Tibial nerve (tissue), 4 donors: Measurements from ENCODE around the gene CD93. TPM values are rescaled to one million over a fixed set of nuclear protein-coding genes. Genes with fewer than 3 reads are reported as not detected.

Source experiments
- DNase-seq, 2 donors: peaks; one replicate each; pipeline ENCODE4 v3.0.0-alpha.2; 2019; ENCODE audit warnings: low spot score in 2 of 2
- H3K27ac ChIP-seq, 4 donors: fragments of 200-600 bp; sonication (generic) in 3 of 4; one replicate each; pipeline ENCODE4 v1.5.1; 2017 to 2019; ENCODE audit warnings: mild to moderate bottlenecking in 1 of 4
- H3K27me3 ChIP-seq, 2 donors: fragments of 200-600 bp; sonication (generic) in 1 of 2; one replicate each; pipeline versions ENCODE4 v1.5.1 to v1.6.0; 2017 to 2019
- H3K36me3 ChIP-seq, 3 donors: fragments of 200-600 bp; sonication (generic); one replicate each; pipeline ENCODE4 v1.5.1; 2018 to 2019
- H3K4me1 ChIP-seq, 4 donors: fragments of 200-600 bp; sonication (generic) in 3 of 4; one replicate each; pipeline ENCODE4 v1.5.1; 2017 to 2019
- H3K4me3 ChIP-seq, 4 donors: fragments of 200-600 bp; sonication (generic) in 3 of 4; one replicate each; pipeline ENCODE4 v1.5.1; 2017 to 2019; ENCODE audit warnings: mild to moderate bottlenecking in 1 of 4, moderate library complexity in 1 of 4
- H3K9me3 ChIP-seq, 4 donors: fragments of 200-600 bp; sonication (generic) in 3 of 4; one replicate each; pipeline ENCODE4 v1.5.1; 2017 to 2019
- EP300 ChIP-seq, 2 donors: sonication (generic); formaldehyde crosslinking; IDR thresholded peaks; one replicate each; pipeline ENCODE4 v1.6.1; 2017; ENCODE audit warnings: antibody characterized with exemption in 2 of 2, mild to moderate bottlenecking in 1 of 2
- POLR2A ChIP-seq, 2 donors: fragments of 450-650 bp; IDR thresholded peaks; one replicate each; pipeline ENCODE4 v1.6.1; 2017; ENCODE audit warnings: antibody characterized with exemption in 2 of 2, mild to moderate bottlenecking in 2 of 2, moderate library complexity in 2 of 2
- WGBS, 2 donors: methylation state at CpG; one replicate each; pipeline ENCODE4 v1.1.5; 2018; 5-methylcytosine and 5-hydroxymethylcytosine counted together
- total RNA-seq, 4 donors: library from RNA; depleted of rRNA; stranded (reverse); fragments of >200 nt; gene quantifications; one replicate each; pipeline ENCODE4 v1.1.0, GENCODE V29; 2016
- TF ChIP-seq, protein P1 (sequence below), 5 experiments: fragments of 200-600 bp in 3 of 5; fragments of 450-650 bp in 2 of 5; sonication (generic) in 3 of 5; IDR thresholded peaks; one replicate each; pipeline ENCODE4 v1.5.1; 2016 to 2019; ENCODE audit warnings: antibody characterized with exemption in 5 of 5, mild to moderate bottlenecking in 3 of 5, moderate library complexity in 2 of 5

CD93 gene
- total RNA-seq, 4 donors from 2014 or later = 23.0 to 85.1 (median 65.7) TPM

DNA sequence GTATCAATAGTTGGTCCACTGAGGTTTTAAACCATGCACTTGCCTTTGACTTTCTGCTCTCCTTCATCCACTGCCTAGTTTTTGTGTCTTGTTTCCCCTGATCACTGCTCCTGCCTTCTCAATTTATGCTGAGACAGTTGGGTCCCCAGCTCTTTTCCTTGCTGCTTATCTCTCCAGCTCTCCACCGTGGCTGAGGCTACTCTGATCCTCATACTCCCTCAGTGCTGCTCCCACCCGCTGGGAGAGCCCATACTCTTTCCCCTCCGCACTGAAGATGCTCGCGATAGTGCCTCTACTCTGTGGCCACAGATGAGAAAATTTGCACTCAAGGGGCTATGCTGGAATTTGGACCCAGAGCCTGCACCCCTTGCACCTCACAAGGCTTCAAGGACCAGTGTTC lies 33.2 kb downstream of the CD93 start:
- Histone ChIP-seq H3K4me3 (no peak overlapping the region), H3K27ac (no peak overlapping the region), H3K9me3 (peaks cover 0 to 2% (median 0%) of the 10 kb centered on the region in 4 donors), H3K27me3 (peaks cover 0 to under 1% of the 10 kb centered on the region in 2 donors), H3K36me3 (no peaks in the 10 kb centered on the region), H3K4me1 (peaks cover 0 to 43% (median 4%) of the 10 kb centered on the region in 4 donors)
- TF ChIP-seq POLR2A (IDR thresholded peaks at IDR 0.05) (no peak), EP300 (IDR thresholded peaks at IDR 0.05) (no peak)
- TF ChIP-seq, protein P1, sequence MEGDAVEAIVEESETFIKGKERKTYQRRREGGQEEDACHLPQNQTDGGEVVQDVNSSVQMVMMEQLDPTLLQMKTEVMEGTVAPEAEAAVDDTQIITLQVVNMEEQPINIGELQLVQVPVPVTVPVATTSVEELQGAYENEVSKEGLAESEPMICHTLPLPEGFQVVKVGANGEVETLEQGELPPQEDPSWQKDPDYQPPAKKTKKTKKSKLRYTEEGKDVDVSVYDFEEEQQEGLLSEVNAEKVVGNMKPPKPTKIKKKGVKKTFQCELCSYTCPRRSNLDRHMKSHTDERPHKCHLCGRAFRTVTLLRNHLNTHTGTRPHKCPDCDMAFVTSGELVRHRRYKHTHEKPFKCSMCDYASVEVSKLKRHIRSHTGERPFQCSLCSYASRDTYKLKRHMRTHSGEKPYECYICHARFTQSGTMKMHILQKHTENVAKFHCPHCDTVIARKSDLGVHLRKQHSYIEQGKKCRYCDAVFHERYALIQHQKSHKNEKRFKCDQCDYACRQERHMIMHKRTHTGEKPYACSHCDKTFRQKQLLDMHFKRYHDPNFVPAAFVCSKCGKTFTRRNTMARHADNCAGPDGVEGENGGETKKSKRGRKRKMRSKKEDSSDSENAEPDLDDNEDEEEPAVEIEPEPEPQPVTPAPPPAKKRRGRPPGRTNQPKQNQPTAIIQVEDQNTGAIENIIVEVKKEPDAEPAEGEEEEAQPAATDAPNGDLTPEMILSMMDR (IDR thresholded peaks at IDR 0.05) = no peak
- no peak for DNase-seq
- 92 to 96% methylated on average over 5 of the region's 5 CpGs for WGBS, 2 donors

DNA sequence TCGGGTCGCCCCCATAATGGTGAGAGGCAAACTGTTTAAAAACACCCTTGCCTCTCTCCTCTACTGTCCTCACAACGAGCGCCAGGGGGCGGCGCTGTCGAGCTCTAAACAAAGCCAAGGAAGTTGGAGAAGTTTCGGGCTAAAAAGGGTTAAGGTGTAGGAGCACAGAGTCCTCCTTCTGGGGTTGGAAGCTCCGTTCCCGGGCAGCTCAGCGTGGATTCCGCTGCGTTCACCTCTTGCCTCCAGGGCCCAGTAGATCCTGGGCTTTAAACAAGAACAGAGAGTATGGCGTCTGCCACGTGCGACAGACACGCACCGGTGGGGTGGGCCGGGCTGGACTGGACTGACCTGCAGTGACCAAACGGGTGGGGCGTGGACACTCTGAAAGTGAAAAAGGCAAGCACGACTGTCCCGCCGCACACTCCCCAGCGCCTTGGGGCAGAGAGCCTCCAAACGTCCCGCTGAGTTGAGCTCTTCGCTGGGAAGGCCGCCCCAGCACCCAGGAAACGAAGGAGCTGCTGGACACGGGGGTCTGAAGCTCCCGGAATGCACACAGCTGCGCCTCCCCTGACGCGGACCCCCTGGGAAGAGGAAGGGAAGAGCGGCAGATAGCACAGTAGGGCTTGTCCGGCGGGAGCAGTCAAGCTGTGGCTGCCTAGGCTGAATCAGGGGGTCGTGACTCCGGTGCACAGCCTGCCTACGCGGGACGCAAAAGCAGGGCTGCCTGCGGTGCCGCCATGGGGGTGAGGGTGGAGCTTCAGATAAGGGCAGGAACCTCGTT lies 35.1 kb downstream of the CD93 start:
- no peaks in the 10 kb centered on the region for H3K9me3 ChIP-seq
- no peaks in the 10 kb centered on the region for H3K36me3 ChIP-seq
- TF ChIP-seq EP300 (IDR thresholded peaks at IDR 0.05) (peak in 1 of 2 donors; percentile 46), POLR2A (IDR thresholded peaks at IDR 0.05) (peak; percentile 13 to 19)
- TF ChIP-seq, protein P1 (IDR thresholded peaks at IDR 0.05) = peak; percentile 39 to 87 (median 68)
- peak overlapping the region; percentile 41 to 64 (median 52) for H3K4me3 ChIP-seq
- H3K4me1 ChIP-seq = peaks cover 0 to 60% (median 6%) of the 10 kb centered on the region in 4 donors
- WGBS, 2 donors = 10 to 13% methylated on average over 46 of the region's 46 CpGs
- peak overlapping the region; percentile 55 to 83 (median 79) for H3K27ac ChIP-seq
- peak; percentile 81 to 92 for DNase-seq
- peaks cover 0 to 9% of the 10 kb centered on the region in 2 donors for H3K27me3 ChIP-seq

- WGBS, 2 donors = 0% methylated on average over 24 to 32 of the region's 48 CpGs
- Histone ChIP-seq H3K4me3 (peak overlapping the region; percentile 41 to 64 (median 52)), H3K36me3 (no peaks in the 10 kb centered on the region), H3K27me3 (peaks cover 0 to 9% of the 10 kb centered on the region in 2 donors), H3K9me3 (no peaks in the 10 kb centered on the region), H3K4me1 (peaks cover 0 to 64% (median 6%) of the 10 kb centered on the region in 4 donors), H3K27ac (peak overlapping the region; percentile 55 to 83 (median 76))
- TF ChIP-seq, protein P1 (IDR thresholded peaks at IDR 0.05) = no peak
- TF ChIP-seq POLR2A (IDR thresholded peaks at IDR 0.05) (no peak), EP300 (IDR thresholded peaks at IDR 0.05) (no peak)
- peak in 1 of 2 donors; percentile 21 for DNase-seq
These were observed 35.9 kb downstream of the CD93 start for GRCh38 chr20:23050076-23050838.

DNA sequence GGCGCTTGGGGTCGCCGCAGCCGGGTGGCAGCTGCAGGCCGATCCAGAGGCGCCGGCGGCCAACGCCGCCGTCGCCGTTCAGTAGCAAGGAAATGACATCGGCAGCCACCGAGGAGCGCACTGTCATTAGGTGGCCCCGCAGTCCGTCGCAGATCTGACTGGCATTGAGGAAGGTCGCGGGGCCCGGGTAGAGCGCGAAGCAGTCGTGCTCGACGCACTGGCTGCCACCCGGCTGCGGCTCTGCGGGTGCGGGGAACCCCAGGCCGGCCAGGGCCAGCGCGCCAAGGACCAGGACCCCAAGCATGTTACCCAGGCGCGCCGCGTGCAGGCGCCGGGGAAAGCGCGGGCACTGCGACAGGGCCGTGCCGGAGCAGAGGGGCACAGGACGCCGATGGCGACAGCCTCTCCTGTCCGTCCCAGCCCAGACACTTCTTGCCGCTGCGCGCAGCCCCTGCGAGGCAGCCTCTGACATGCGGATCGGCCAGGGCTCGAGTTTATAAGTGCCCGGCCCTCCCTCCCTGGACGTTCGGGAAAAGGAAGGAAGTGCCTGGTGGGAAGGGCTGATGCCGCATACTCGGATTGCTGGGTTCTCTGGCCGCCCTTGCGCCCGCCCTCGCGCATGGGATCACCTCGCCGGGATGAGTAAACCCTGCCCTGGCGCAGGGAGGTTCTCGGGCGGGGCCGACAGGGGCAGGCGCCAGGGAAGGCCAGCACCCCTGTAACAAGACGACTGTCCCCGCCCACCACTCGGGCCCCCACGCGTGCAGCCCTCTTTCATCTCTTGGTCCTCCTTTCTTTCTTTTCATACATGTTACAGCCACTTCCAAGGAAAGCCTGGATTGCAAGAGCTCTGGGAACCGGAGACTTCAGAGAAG lies 36.7 kb downstream of the CD93 start, which contains the start of gene THBD:
TSS of gene THBD (minus strand) at position 472 of the 875 bp plus-strand sequence. CDS start at position 304, 168 bp downstream.
- Histone ChIP-seq H3K27ac (peak within 1 kb of the TSS; percentile 52 to 83 (median 76)), H3K27me3 (peaks cover 0 to 9% of the 10 kb centered on the region in 2 donors), H3K9me3 (no peaks in the 10 kb centered on the region), H3K36me3 (no peaks in the 10 kb centered on the region), H3K4me3 (peak within 1 kb of the TSS; percentile 41 to 64 (median 52)), H3K4me1 (peaks cover 0 to 64% (median 6%) of the 10 kb centered on the region in 4 donors)
- TF ChIP-seq POLR2A (IDR thresholded peaks at IDR 0.05) = peak; percentile 29 to 70
- TF ChIP-seq EP300 (IDR thresholded peaks at IDR 0.05) = peak; percentile 37 to 90
- TF ChIP-seq, protein P1 (IDR thresholded peaks at IDR 0.05) = peak in 1 of 5 experiments; percentile 9
- WGBS, 2 donors = 1 to 2% methylated on average over 34 to 70 of the region's 79 CpGs
- peak; percentile 71 to 73 for DNase-seq
